GM23338 (cell line): ENCODE measurements around the gene AHNAK. TPM values are rescaled to one million over a fixed set of nuclear protein-coding genes. Genes with fewer than 3 reads are reported as not detected.

Experiments used
- ATAC-seq: fragments of 200-7000 bp; cut with Tn5 transposase; 3 replicates; pipeline ENCODE4 v1.9.1; 2020
- DNase-seq: peaks from one replicate; pipeline ENCODE4 v3.0.0-alpha.2; 2015; ENCODE audit warnings: low spot score
- H2AFZ ChIP-seq: fragments of 200-600 bp; sonication (generic); 2 replicates; pipeline ENCODE4 v1.8.0; 2016; ENCODE audit warnings: antibody characterized with exemption, mild to moderate bottlenecking, moderate library complexity
- H3F3A ChIP-seq: fragments of 200-600 bp; sonication (generic); replicated peaks from 2 replicates; pipeline ENCODE4 v1.8.0; 2017; ENCODE audit warnings: antibody characterized with exemption, mixed run types, low read depth
- H3K27ac ChIP-seq: fragments of 200-600 bp; sonication (generic); 2 replicates; pipeline ENCODE4 v1.6.1; 2016; ENCODE audit warnings: low read depth
- H3K27me3 ChIP-seq: fragments of 200-600 bp; sonication (generic); 2 replicates; pipeline ENCODE4 v1.8.0; 2016; ENCODE audit warnings: mild to moderate bottlenecking, mixed run types, moderate library complexity; ENCODE audit not compliant: insufficient read depth
- H3K36me3 ChIP-seq: fragments of 200-600 bp; sonication (generic); 2 replicates; pipeline ENCODE4 v1.8.0; 2016; ENCODE audit warnings: mild to moderate bottlenecking; ENCODE audit not compliant: insufficient read depth
- H3K4me1 ChIP-seq: fragments of 200-600 bp; sonication (generic); 2 replicates; pipeline ENCODE4 v1.8.0; 2016; ENCODE audit warnings: mild to moderate bottlenecking, moderate library complexity; ENCODE audit not compliant: insufficient read depth
- H3K4me2 ChIP-seq: fragments of 200-600 bp; sonication (generic); 2 replicates; pipeline ENCODE4 v1.7.1; 2017; ENCODE audit warnings: mixed run types
- H3K4me3 ChIP-seq: fragments of 200-600 bp; sonication (generic); 2 replicates; pipeline ENCODE4 v1.6.1; 2016; ENCODE audit warnings: mixed run types
- H3K79me2 ChIP-seq: fragments of 200-600 bp; sonication (generic); replicated peaks from 2 replicates; pipeline ENCODE4 v1.8.0; 2017; ENCODE audit warnings: mild to moderate bottlenecking; ENCODE audit not compliant: insufficient read depth
- H3K9me2 ChIP-seq: fragments of 200-600 bp; sonication (generic); 2 replicates; pipeline ENCODE4 v1.8.0; 2017; ENCODE audit not compliant: insufficient read depth
- H4K20me1 ChIP-seq: fragments of 200-600 bp; sonication (generic); replicated peaks from 2 replicates; pipeline ENCODE4 v1.8.0; 2017; ENCODE audit warnings: mild to moderate bottlenecking; ENCODE audit not compliant: insufficient read depth
- H3K27ac Mint-ChIP-seq: 2 replicates; pipeline ENCODE4 v1.8.0; 2020; ENCODE audit warnings: inconsistent platforms, mild to moderate bottlenecking, moderate library complexity, mixed read lengths
- H3K27me3 Mint-ChIP-seq: 3 replicates; pipeline ENCODE4 v1.8.0; 2022; ENCODE audit warnings: low read depth, mild to moderate bottlenecking, moderate library complexity, mixed read lengths, inconsistent platforms; ENCODE audit not compliant: insufficient read depth, poor library complexity
- H3K36me3 Mint-ChIP-seq: 3 replicates; pipeline ENCODE4 v1.8.0; 2021; ENCODE audit warnings: low read depth, mild to moderate bottlenecking, inconsistent platforms, moderate library complexity, mixed read lengths
- H3K4me1 Mint-ChIP-seq: 3 replicates; pipeline ENCODE4 v1.8.0; 2020; ENCODE audit warnings: mild to moderate bottlenecking, inconsistent platforms, mixed read lengths
- H3K4me3 Mint-ChIP-seq: 3 replicates; pipeline ENCODE4 v1.8.0; 2021; ENCODE audit warnings: moderate library complexity, mild to moderate bottlenecking, inconsistent platforms, mixed read lengths
- H3K9me3 Mint-ChIP-seq: 3 replicates; pipeline ENCODE4 v1.8.0; 2020; ENCODE audit warnings: moderate library complexity, mild to moderate bottlenecking, inconsistent platforms, mixed read lengths
- CREB1 ChIP-seq: fragments of 250-450 bp; sonication (Bioruptor Pico); IDR thresholded peaks from 2 replicates; pipeline ENCODE4 v1.5.0; 2020; ENCODE audit warnings: low read depth, mild to moderate bottlenecking, moderate library complexity
- CTCF ChIP-seq, 2 experiments: fragments of 200-600 bp in 1 of 2; sonication (generic) in 1 of 2; conservative IDR thresholded peaks; 2 replicates each; pipeline versions ENCODE4 v1.5.1 to v1.6.1; 2016 to 2017; ENCODE audit warnings: antibody characterized with exemption in 2 of 2, low read depth in 2 of 2, mild to moderate bottlenecking in 2 of 2, moderate library complexity in 1 of 2
- ETS1 ChIP-seq: IDR thresholded peaks from 2 replicates; pipeline ENCODE4 v1.6.1; 2016; ENCODE audit warnings: antibody characterized with exemption
- EZH2 ChIP-seq: fragments of 200-600 bp; sonication (generic); IDR thresholded peaks from one replicate; pipeline ENCODE4 v1.8.0; 2017; ENCODE audit warnings: antibody characterized with exemption, mild to moderate bottlenecking, low read depth; ENCODE audit not compliant: unreplicated experiment
- EZH2phosphoT487 ChIP-seq: fragments of 200-600 bp; sonication (generic); IDR thresholded peaks from one replicate; pipeline ENCODE4 v1.8.1; 2018; ENCODE audit warnings: antibody characterized with exemption; ENCODE audit not compliant: unreplicated experiment
- JUNB ChIP-seq: IDR thresholded peaks from one replicate; pipeline ENCODE4 v1.6.1; 2016; ENCODE audit warnings: antibody characterized with exemption; ENCODE audit not compliant: unreplicated experiment
- NANOG ChIP-seq: IDR thresholded peaks from 2 replicates; pipeline ENCODE4 v1.6.1; 2016; ENCODE audit warnings: antibody characterized with exemption, borderline replicate concordance
- POLR2AphosphoS5 ChIP-seq: IDR thresholded peaks from 2 replicates; pipeline ENCODE4 v1.6.1; 2016; ENCODE audit warnings: antibody characterized with exemption, low read depth
- REST ChIP-seq: IDR thresholded peaks from one replicate; pipeline ENCODE4 v1.6.1; 2018; ENCODE audit warnings: antibody characterized with exemption; ENCODE audit not compliant: unreplicated experiment
- STAT1 ChIP-seq: IDR thresholded peaks from one replicate; pipeline ENCODE4 v1.6.1; 2016; ENCODE audit warnings: antibody characterized with exemption; ENCODE audit not compliant: unreplicated experiment
- ZNF114 ChIP-seq: fragments of 250-450 bp; sonication (Bioruptor Pico); IDR thresholded peaks from 2 replicates; pipeline ENCODE4 v1.5.0; 2020; ENCODE audit warnings: mild to moderate bottlenecking, moderate library complexity
- ZNF331 ChIP-seq: fragments of 250-450 bp; sonication (Bioruptor Pico); IDR thresholded peaks from 2 replicates; pipeline ENCODE4 v1.5.0; 2020; ENCODE audit warnings: low read depth, mild to moderate bottlenecking, moderate library complexity
- ZNF462 ChIP-seq: fragments of 250-450 bp; sonication (Bioruptor Pico); IDR thresholded peaks from 2 replicates; pipeline ENCODE4 v1.5.0; 2020; ENCODE audit warnings: mild to moderate bottlenecking, moderate library complexity
- polyA plus RNA-seq: library from polyadenylated mRNA; unstranded; fragments of >200 nt; fragmentation: Nextera tagmentation; extraction: Ambion mirVana; gene quantifications from 2 replicates; pipeline ENCODE4 v1.2.1, GENCODE V29; 2016
- total RNA-seq: library from RNA; depleted of rRNA; stranded (reverse); fragments of >200 nt; shearing (Covaris generic); gene quantifications from 2 replicates; pipeline ENCODE4 v1.2.3, GENCODE V29; 2014

AHNAK gene
- total and polyA plus RNA-seq, 2 experiments from 2014 or later: 0.91 to 2.1 TPM

- Mint-ChIP-seq H3K4me1 (no peaks in the 10 kb centered on the region; the same call in 2 of the 3 replicates), H3K27ac (no peak overlapping the region), H3K36me3 (no peaks in the 10 kb centered on the region), H3K9me3 (no peaks in the 10 kb centered on the region), H3K27me3 (peaks cover 2% of the 10 kb centered on the region), H3K4me3 (no peak overlapping the region)
- H3K9me2 ChIP-seq: no peaks in the 10 kb centered on the region
- no peaks in the 10 kb centered on the region for H3K4me1 ChIP-seq
- no peaks in the 10 kb centered on the region for H3F3A ChIP-seq
- H3K4me3 ChIP-seq: no peak overlapping the region
- no peak for ATAC-seq
- no peak overlapping the region for H3K27ac ChIP-seq
- H3K27me3 ChIP-seq: no peaks in the 10 kb centered on the region
- no peaks in the 10 kb centered on the region for H4K20me1 ChIP-seq
- H3K79me2 ChIP-seq: no peaks in the 10 kb centered on the region
- no peak overlapping the region for H3K4me2 ChIP-seq
- no peak for TF ChIP-seq REST
- TF ChIP-seq ETS1: no peak
- no peak for TF ChIP-seq ZNF462 (CRISPR knock-in tag)
- TF ChIP-seq CREB1 (CRISPR knock-in tag): no peak
- TF ChIP-seq ZNF331 (CRISPR knock-in tag): no peak
- no peak for TF ChIP-seq STAT1
- no peak for TF ChIP-seq JUNB
- no peak for TF ChIP-seq ZNF114 (CRISPR knock-in tag)
- TF ChIP-seq POLR2AphosphoS5: no peak
- TF ChIP-seq CTCF (conservative IDR thresholded peaks at IDR 0.05; ENCODE audit: low read depth in 2 of 2): no peak
- TF ChIP-seq EZH2phosphoT487: no peak
- TF ChIP-seq NANOG: no peak
- no peak for TF ChIP-seq EZH2
- H2AFZ ChIP-seq: no peak overlapping the region
- no peak for DNase-seq
- H3K36me3 ChIP-seq: no peaks in the 10 kb centered on the region
Measured at GRCh38 chr11:62416596-62416995, 130.0 kb downstream of the AHNAK start.
